PC-3 (cell line): ENCODE data around the gene MBNL1. TPM values are rescaled to one million over a fixed set of nuclear protein-coding genes. Genes with fewer than 3 reads are reported as not detected.

Experiments used
- ATAC-seq: fragments of 200-7000 bp; cut with Tn5 transposase; 2 replicates; pipeline ENCODE4 v1.9.1; 2020; ENCODE audit warnings: mild to moderate bottlenecking, moderate library complexity
- BruUV-seq: library from RNA; stranded (reverse); fragments of 400-500 nt; replicated peaks from 2 replicates; lab custom pipeline; 2021; lab: Mats Ljungman, UMichigan
- CTCF ChIA-PET: fragments of 300-600 bp; sonication (Branson Sonifier 250); formaldehyde crosslinking; loops from one replicate; lab custom pipeline; 2022; ENCODE audit warnings: antibody characterized with exemption; lab: Charles Lee
- POLR2A ChIA-PET: fragments of 300-600 bp; sonication (Branson Sonifier 250); formaldehyde crosslinking; loops from one replicate; lab custom pipeline; 2022; ENCODE audit warnings: antibody characterized with exemption; ENCODE audit not compliant: unreplicated experiment; lab: Charles Lee
- DNase-seq: peaks from one replicate; pipeline ENCODE4 v3.0.0-alpha.2; 2015
- H2AFZ ChIP-seq: fragments of 300-600 bp; sonication (generic); 2 replicates; pipeline ENCODE4 v1.6.0; 2016; ENCODE audit warnings: antibody characterized with exemption, low read length
- H3F3A ChIP-seq: fragments of 300-600 bp; sonication (generic); one replicate; pipeline ENCODE4 v1.6.0; 2017; ENCODE audit warnings: antibody characterized with exemption, low read length, control low read depth, mild to moderate bottlenecking; ENCODE audit not compliant: unreplicated experiment
- H3K27ac ChIP-seq: fragments of 300-600 bp; sonication (generic); 2 replicates; pipeline ENCODE4 v1.5.1; 2016; ENCODE audit warnings: mild to moderate bottlenecking, low read length
- H3K27me3 ChIP-seq: fragments of 300-600 bp; sonication (generic); 2 replicates; pipeline ENCODE4 v1.6.1; 2016; ENCODE audit warnings: low read length, mixed read lengths
- H3K36me3 ChIP-seq: fragments of 300-600 bp; sonication (generic); 2 replicates; pipeline ENCODE4 v1.6.1; 2016; ENCODE audit warnings: low read depth, mixed run types, low read length, mixed read lengths
- H3K4me1 ChIP-seq: fragments of 300-600 bp; sonication (generic); 2 replicates; pipeline ENCODE4 v1.5.1; 2016; ENCODE audit warnings: low read length; ENCODE audit not compliant: insufficient read depth
- H3K4me2 ChIP-seq: fragments of 300-600 bp; sonication (generic); 2 replicates; pipeline ENCODE4 v1.6.0; 2016; ENCODE audit warnings: low read length
- H3K4me3 ChIP-seq: fragments of 300-600 bp; sonication (generic); 2 replicates; pipeline ENCODE4 v1.5.1; 2016; ENCODE audit warnings: mild to moderate bottlenecking, low read length, mixed read lengths
- H3K79me2 ChIP-seq: fragments of 300-600 bp; sonication (generic); 2 replicates; pipeline ENCODE4 v1.6.1; 2017; ENCODE audit warnings: low read length, mixed read lengths
- H3K9ac ChIP-seq: fragments of 300-600 bp; sonication (generic); 2 replicates; pipeline ENCODE4 v1.6.0; 2016; ENCODE audit warnings: mild to moderate bottlenecking, low read length
- H3K9me2 ChIP-seq: fragments of 300-600 bp; sonication (generic); replicated peaks from 2 replicates; pipeline ENCODE4 v1.6.1; 2016; ENCODE audit warnings: mixed run types, low read length, mixed read lengths
- H3K9me3 ChIP-seq: fragments of 300-600 bp; sonication (generic); 2 replicates; pipeline ENCODE4 v1.6.1; 2016; ENCODE audit warnings: low read length, mixed read lengths
- H4K20me1 ChIP-seq: fragments of 300-600 bp; sonication (generic); 2 replicates; pipeline ENCODE4 v1.6.1; 2016; ENCODE audit warnings: low read length, mixed read lengths
- CTCF ChIP-seq: fragments of 300-600 bp; sonication (generic); conservative IDR thresholded peaks from 2 replicates; pipeline ENCODE4 v1.5.1; 2017; ENCODE audit warnings: antibody characterized with exemption, low read depth, mild to moderate bottlenecking, low read length
- EZH2 ChIP-seq: fragments of 300-600 bp; sonication (generic); IDR thresholded peaks from one replicate; pipeline ENCODE4 v1.6.1; 2017; ENCODE audit warnings: antibody characterized with exemption, mild to moderate bottlenecking, low read length; ENCODE audit not compliant: unreplicated experiment
- EZH2phosphoT487 ChIP-seq: fragments of 300-600 bp; sonication (generic); IDR thresholded peaks from 2 replicates; pipeline ENCODE4 v1.6.1; 2018; ENCODE audit warnings: mild to moderate bottlenecking, antibody characterized with exemption, low read length, borderline replicate concordance
- intact Hi-C: fragments of 100-400 bp; cut with micrococcal nuclease; formaldehyde crosslinking; loops from 2 replicates; pipeline ENCODE4 v1.9.0; 2023
- total RNA-seq: library from RNA; depleted of rRNA; stranded (reverse); fragments of >200 nt; gene quantifications from 2 replicates; pipeline ENCODE4 v1.2.3, GENCODE V29; 2014

Gene MBNL1
- total RNA-seq, 1 experiment from 2014 or later, result 161 TPM

- Histone ChIP-seq H3K4me3 (peak overlapping the region; percentile 24), H3K9me2 (no peaks in the 10 kb centered on the region), H4K20me1 (no peaks in the 10 kb centered on the region), H3K27ac (peak overlapping the region; percentile 45), H3K4me1 (peaks cover 32% of the 10 kb centered on the region), H3K4me2 (peak overlapping the region; percentile 58), H3F3A (no peaks in the 10 kb centered on the region), H3K9me3 (no peaks in the 10 kb centered on the region), H3K27me3 (no peaks in the 10 kb centered on the region), H2AFZ (0 out of 2 replicates have a peak overlapping the region, but pooled peaks have one; percentile 5), H3K9ac (peak overlapping the region; percentile 10; the same call in 1 of the 2 replicates), H3K36me3 (no peaks in the 10 kb centered on the region), H3K79me2 (no peaks in the 10 kb centered on the region)
- intact Hi-C loops, result loop anchor here (5.0 kb wide), 1 partner anchor 46 kb away; no protein-coding TSS in a partner anchor
- TF ChIP-seq EZH2phosphoT487 (no peak), EZH2 (no peak), CTCF (no peak)
- ATAC-seq, result peak; percentile 92
- ChIA-PET CTCF (interaction anchor here (0.6 kb wide), 1 partner anchor 40 kb away, joined by 4 read pairs; no protein-coding TSS in a partner anchor), POLR2A (interaction anchor here (0.5 kb wide), 1 partner anchor 70 kb away, joined by 4 read pairs; no protein-coding TSS in a partner anchor)
- DNase-seq, result peak; percentile 97
- no TSS peak for BruUV-seq
These were observed 10.0 kb upstream of the MBNL1 start for GRCh38 chr3:152258448-152259393.

- Histone ChIP-seq H3F3A (no peaks in the 10 kb centered on the region), H3K4me2 (peak overlapping the region; percentile 40), H3K27ac (peak overlapping the region; percentile 7; the same call in 1 of the 2 replicates), H2AFZ (no peak overlapping the region), H3K4me1 (peaks cover 32% of the 10 kb centered on the region), H4K20me1 (no peaks in the 10 kb centered on the region), H3K36me3 (no peaks in the 10 kb centered on the region), H3K4me3 (no peak overlapping the region), H3K27me3 (no peaks in the 10 kb centered on the region), H3K9me3 (no peaks in the 10 kb centered on the region), H3K9ac (no peak overlapping the region), H3K79me2 (no peaks in the 10 kb centered on the region), H3K9me2 (no peaks in the 10 kb centered on the region)
- no peak for TF ChIP-seq EZH2
- TF ChIP-seq CTCF, result no peak
- TF ChIP-seq EZH2phosphoT487, result no peak
- DNase-seq (no peak), ATAC-seq (no peak)
- intact Hi-C loops, result loop anchor here (5.0 kb wide), 1 partner anchor 47 kb away; no protein-coding TSS in a partner anchor
- ChIA-PET CTCF (interaction anchor here (0.6 kb wide), 1 partner anchor 39 kb away, joined by 4 read pairs; no protein-coding TSS in a partner anchor), POLR2A (no interaction called here)
- BruUV-seq, result no TSS peak
These were observed 9.3 kb upstream of the MBNL1 start for GRCh38 chr3:152259468-152259867.
